GM12878 (cell line): ENCODE measurements around the gene MYDGF.

Experiments used
- CHD1 ChIP-seq: IDR thresholded peaks from 2 replicates; pipeline ENCODE4 v1.6.1; 2012; ENCODE audit warnings: low read depth, low read length, improper control_type of control experiment
- CREM ChIP-seq: IDR thresholded peaks from 2 replicates; pipeline ENCODE4 v1.6.1; 2014; ENCODE audit warnings: antibody characterized with exemption, low read depth
- CTCF ChIP-seq, 3 experiments: IDR thresholded peaks in 2 of 3; conservative IDR thresholded peaks in 1 of 3; 2 replicates each; pipeline ENCODE4 v1.5.1; 2011; ENCODE audit warnings: low read depth in 3 of 3, low read length in 3 of 3, mild to moderate bottlenecking in 3 of 3, control low read depth in 2 of 3, moderate library complexity in 2 of 3, inconsistent platforms in 1 of 3, mixed read lengths in 1 of 3; ENCODE audit not compliant: control insufficient read depth in 2 of 3, insufficient read depth in 1 of 3; ENCODE audit errors: extremely low read depth in 1 of 3
- EZH2 ChIP-seq: IDR thresholded peaks from 2 replicates; pipeline ENCODE4 v1.6.1; 2012; ENCODE audit warnings: low read depth, mild to moderate bottlenecking, control low read depth, inconsistent platforms, low read length, borderline replicate concordance; ENCODE audit not compliant: control insufficient read depth
- FOXK2 ChIP-seq: fragments of 450-650 bp; IDR thresholded peaks from 2 replicates; pipeline ENCODE4 v1.6.1; 2017; ENCODE audit warnings: mild to moderate bottlenecking, moderate library complexity
- POLR2A ChIP-seq: IDR thresholded peaks from 2 replicates; pipeline ENCODE4 v1.6.1; 2011; ENCODE audit warnings: low read depth, mild to moderate bottlenecking, low read length
- RAD51 ChIP-seq: fragments of 450-650 bp; IDR thresholded peaks from 2 replicates; pipeline ENCODE4 v1.6.1; 2016; ENCODE audit warnings: moderate library complexity, mild to moderate bottlenecking, inconsistent platforms
- SPI1 ChIP-seq: IDR thresholded peaks from 2 replicates; pipeline ENCODE4 v1.6.1; 2011; ENCODE audit warnings: low read depth, mild to moderate bottlenecking, low read length, moderate library complexity, borderline replicate concordance; ENCODE audit not compliant: insufficient read depth
- TF ChIP-seq, protein P1 (sequence below): IDR thresholded peaks from 2 replicates; pipeline ENCODE4 v1.6.1; 2012; ENCODE audit warnings: mild to moderate bottlenecking, low read depth, low read length

GRCh38 chr19:4699826-4700692, 29.9 kb upstream of the MYDGF start:
- TF ChIP-seq POLR2A (no peak; the same call in none of the 2 replicates), FOXK2 (no peak), CREM (no peak), CTCF (IDR thresholded peaks at IDR 0.05 in 2 of 3, conservative IDR thresholded peaks at IDR 0.05 in 1 of 3; ENCODE audit: control insufficient read depth in 2 of 3, extremely low read depth in 1 of 3, insufficient read depth in 1 of 3, low read depth in 3 of 3, low read length in 3 of 3) (no peak), EZH2 (no peak), SPI1 (no peak), CHD1 (no peak), RAD51 (no peak)
- TF ChIP-seq, protein P1, sequence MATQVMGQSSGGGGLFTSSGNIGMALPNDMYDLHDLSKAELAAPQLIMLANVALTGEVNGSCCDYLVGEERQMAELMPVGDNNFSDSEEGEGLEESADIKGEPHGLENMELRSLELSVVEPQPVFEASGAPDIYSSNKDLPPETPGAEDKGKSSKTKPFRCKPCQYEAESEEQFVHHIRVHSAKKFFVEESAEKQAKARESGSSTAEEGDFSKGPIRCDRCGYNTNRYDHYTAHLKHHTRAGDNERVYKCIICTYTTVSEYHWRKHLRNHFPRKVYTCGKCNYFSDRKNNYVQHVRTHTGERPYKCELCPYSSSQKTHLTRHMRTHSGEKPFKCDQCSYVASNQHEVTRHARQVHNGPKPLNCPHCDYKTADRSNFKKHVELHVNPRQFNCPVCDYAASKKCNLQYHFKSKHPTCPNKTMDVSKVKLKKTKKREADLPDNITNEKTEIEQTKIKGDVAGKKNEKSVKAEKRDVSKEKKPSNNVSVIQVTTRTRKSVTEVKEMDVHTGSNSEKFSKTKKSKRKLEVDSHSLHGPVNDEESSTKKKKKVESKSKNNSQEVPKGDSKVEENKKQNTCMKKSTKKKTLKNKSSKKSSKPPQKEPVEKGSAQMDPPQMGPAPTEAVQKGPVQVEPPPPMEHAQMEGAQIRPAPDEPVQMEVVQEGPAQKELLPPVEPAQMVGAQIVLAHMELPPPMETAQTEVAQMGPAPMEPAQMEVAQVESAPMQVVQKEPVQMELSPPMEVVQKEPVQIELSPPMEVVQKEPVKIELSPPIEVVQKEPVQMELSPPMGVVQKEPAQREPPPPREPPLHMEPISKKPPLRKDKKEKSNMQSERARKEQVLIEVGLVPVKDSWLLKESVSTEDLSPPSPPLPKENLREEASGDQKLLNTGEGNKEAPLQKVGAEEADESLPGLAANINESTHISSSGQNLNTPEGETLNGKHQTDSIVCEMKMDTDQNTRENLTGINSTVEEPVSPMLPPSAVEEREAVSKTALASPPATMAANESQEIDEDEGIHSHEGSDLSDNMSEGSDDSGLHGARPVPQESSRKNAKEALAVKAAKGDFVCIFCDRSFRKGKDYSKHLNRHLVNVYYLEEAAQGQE, result no peak
